C4-2B (cell line): Measurements from ENCODE around the gene PRG3.

Source experiments
- ZFX ChIP-seq: fragments of 450-650 bp; IDR thresholded peaks from 2 replicates; pipeline ENCODE4 v1.6.1; 2017
- TF ChIP-seq, protein P1 (sequence below): fragments of 450-650 bp; conservative IDR thresholded peaks from 2 replicates; pipeline ENCODE4 v1.5.1; 2017; ENCODE audit warnings: mild to moderate bottlenecking

DNA sequence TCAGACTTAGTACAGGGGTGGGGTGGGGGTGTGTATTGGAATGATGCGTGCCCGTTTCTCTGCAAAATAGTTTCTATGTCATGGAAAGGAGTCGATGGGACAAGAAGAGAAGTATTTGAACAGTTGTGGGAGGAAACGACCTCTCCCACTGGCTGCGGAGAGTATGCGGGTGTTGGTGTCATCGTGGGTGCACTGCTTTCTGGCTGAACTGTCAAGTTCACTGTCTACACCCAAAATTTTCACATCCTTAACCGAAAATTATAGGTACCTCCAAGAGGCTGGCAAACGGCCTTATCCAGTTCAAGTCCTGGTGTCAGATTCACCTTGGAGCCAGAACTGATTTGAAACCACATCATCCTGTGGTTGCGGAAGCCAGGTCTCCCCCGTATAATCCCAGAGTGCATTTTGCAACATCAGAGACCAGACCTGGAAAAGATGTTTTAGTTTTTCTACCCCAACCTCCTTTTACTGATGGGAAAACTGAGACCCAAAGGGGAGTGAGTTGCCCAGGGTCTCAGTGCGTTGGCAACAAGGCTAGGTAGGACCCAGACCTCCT, 44.8 kb downstream of the PRG3 start:
- TF ChIP-seq, protein P1, sequence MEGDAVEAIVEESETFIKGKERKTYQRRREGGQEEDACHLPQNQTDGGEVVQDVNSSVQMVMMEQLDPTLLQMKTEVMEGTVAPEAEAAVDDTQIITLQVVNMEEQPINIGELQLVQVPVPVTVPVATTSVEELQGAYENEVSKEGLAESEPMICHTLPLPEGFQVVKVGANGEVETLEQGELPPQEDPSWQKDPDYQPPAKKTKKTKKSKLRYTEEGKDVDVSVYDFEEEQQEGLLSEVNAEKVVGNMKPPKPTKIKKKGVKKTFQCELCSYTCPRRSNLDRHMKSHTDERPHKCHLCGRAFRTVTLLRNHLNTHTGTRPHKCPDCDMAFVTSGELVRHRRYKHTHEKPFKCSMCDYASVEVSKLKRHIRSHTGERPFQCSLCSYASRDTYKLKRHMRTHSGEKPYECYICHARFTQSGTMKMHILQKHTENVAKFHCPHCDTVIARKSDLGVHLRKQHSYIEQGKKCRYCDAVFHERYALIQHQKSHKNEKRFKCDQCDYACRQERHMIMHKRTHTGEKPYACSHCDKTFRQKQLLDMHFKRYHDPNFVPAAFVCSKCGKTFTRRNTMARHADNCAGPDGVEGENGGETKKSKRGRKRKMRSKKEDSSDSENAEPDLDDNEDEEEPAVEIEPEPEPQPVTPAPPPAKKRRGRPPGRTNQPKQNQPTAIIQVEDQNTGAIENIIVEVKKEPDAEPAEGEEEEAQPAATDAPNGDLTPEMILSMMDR: no peak
- no peak for TF ChIP-seq ZFX
